SK-N-SH (cell line): ENCODE measurements around the gene PCNA. TPM values are rescaled to one million over a fixed set of nuclear protein-coding genes. Genes with fewer than 3 reads are reported as not detected.

Source experiments
- CTCF ChIA-PET: fragments of 300-600, 350-600 bp; formaldehyde crosslinking; extraction: SDS; loops from one replicate; lab custom pipeline; 2021; lab: Yijun Ruan, JAX
- POLR2A ChIA-PET: fragments of 350-600 bp; sonication (Branson Sonifier 250); formaldehyde crosslinking; extraction: SDS; loops from one replicate; lab custom pipeline; 2020; ENCODE audit warnings: antibody characterized with exemption, inconsistent platforms; lab: Yijun Ruan, JAX
- DNase-seq: peaks from one replicate; pipeline ENCODE4 v3.0.0; 2012
- H2AFZ ChIP-seq: fragments of 200-600 bp; sonication (generic); 2 replicates; pipeline ENCODE4 v1.8.1; 2016; ENCODE audit warnings: antibody characterized with exemption, mild to moderate bottlenecking, low read depth
- H3F3A ChIP-seq: fragments of 200-600 bp; sonication (generic); replicated peaks from 2 replicates; pipeline ENCODE3; 2016; ENCODE audit warnings: antibody characterized with exemption, mild to moderate bottlenecking; ENCODE audit not compliant: insufficient read depth
- H3K27ac ChIP-seq, 2 experiments: fragments of 200-500 bp in 1 of 2; fragments of 200-600 bp in 1 of 2; sonication (Bioruptor generic) in 1 of 2; sonication (generic), shearing (Covaris generic) in 1 of 2; 2 replicates each; pipeline versions ENCODE4 v1.5.1 to v1.6.1; 2014 to 2016; ENCODE audit warnings: low read depth in 2 of 2, inconsistent platforms in 1 of 2, low read length in 1 of 2, mild to moderate bottlenecking in 1 of 2, mixed read lengths in 1 of 2
- H3K27me3 ChIP-seq: fragments of 200-600 bp; sonication (generic), shearing (Covaris generic); 2 replicates; pipeline ENCODE4 v1.6.1; 2016; ENCODE audit warnings: mixed run types; ENCODE audit not compliant: insufficient read depth
- H3K36me3 ChIP-seq, 2 experiments: fragments of 200-500 bp in 1 of 2; fragments of 200-600 bp in 1 of 2; sonication (Bioruptor generic) in 1 of 2; sonication (generic) in 1 of 2; replicated peaks in 1 of 2; 2 replicates each; pipeline versions ENCODE3 to v1.5.1; 2014 to 2016; ENCODE audit warnings: low read length in 1 of 2, mild to moderate bottlenecking in 1 of 2; ENCODE audit not compliant: insufficient read depth in 2 of 2, control insufficient read depth in 1 of 2
- H3K4me1 ChIP-seq, 2 experiments: fragments of 200-500 bp in 1 of 2; fragments of 200-600 bp in 1 of 2; sonication (Bioruptor generic) in 1 of 2; sonication (generic), shearing (Covaris generic) in 1 of 2; 2 replicates each; pipeline versions ENCODE4 v1.5.1 to v1.6.1; 2014 to 2016; ENCODE audit warnings: low read depth in 1 of 2, low read length in 1 of 2, mixed run types in 1 of 2; ENCODE audit not compliant: insufficient read depth in 2 of 2, control insufficient read depth in 1 of 2
- H3K4me2 ChIP-seq: fragments of 200-600 bp; sonication (generic), shearing (Covaris generic); 2 replicates; pipeline ENCODE4 v1.6.1; 2017; ENCODE audit warnings: mixed run types
- H3K4me3 ChIP-seq, 2 experiments: fragments of 200-500 bp in 1 of 2; fragments of 200-600 bp in 1 of 2; sonication (Bioruptor generic) in 1 of 2; sonication (generic), shearing (Covaris generic) in 1 of 2; 2 replicates each; pipeline versions ENCODE4 v1.5.1 to v1.8.1; 2014 to 2016; ENCODE audit warnings: low read depth in 2 of 2, inconsistent platforms in 1 of 2, low read length in 1 of 2, mild to moderate bottlenecking in 1 of 2, mixed read lengths in 1 of 2, moderate library complexity in 1 of 2
- H3K79me2 ChIP-seq: fragments of 200-600 bp; sonication (generic); 2 replicates; pipeline ENCODE4 v1.8.1; 2017; ENCODE audit warnings: mild to moderate bottlenecking; ENCODE audit not compliant: insufficient read depth
- H3K9ac ChIP-seq: fragments of 200-600 bp; sonication (generic); 2 replicates; pipeline ENCODE4 v1.6.1; 2017; ENCODE audit warnings: mixed run types
- H3K9me2 ChIP-seq: fragments of 200-600 bp; sonication (generic); 2 replicates; pipeline ENCODE4 v1.6.1; 2017; ENCODE audit warnings: mixed run types
- H3K9me3 ChIP-seq: fragments of 200-600 bp; sonication (generic); 2 replicates; pipeline ENCODE4 v1.6.1; 2017; ENCODE audit warnings: mixed run types, mild to moderate bottlenecking, moderate library complexity
- H4K20me1 ChIP-seq: fragments of 200-600 bp; sonication (generic); 2 replicates; pipeline ENCODE4 v1.6.1; 2017; ENCODE audit warnings: mild to moderate bottlenecking, mixed run types; ENCODE audit not compliant: insufficient read depth
- CHD2 ChIP-seq: fragments of 150-350 bp; IDR thresholded peaks from 2 replicates; pipeline ENCODE4 v1.6.1; 2018; ENCODE audit warnings: low read length; ENCODE audit not compliant: partially characterized antibody
- CTCF ChIP-seq: fragments of 200-600 bp; sonication (generic); IDR thresholded peaks from 2 replicates; pipeline ENCODE4 v1.6.1; 2017; ENCODE audit warnings: antibody characterized with exemption, mild to moderate bottlenecking, moderate library complexity
- ELF1 ChIP-seq: IDR thresholded peaks from 2 replicates; pipeline ENCODE4 v1.4.0; 2012
- EP300 ChIP-seq, 2 experiments: IDR thresholded peaks; 2 replicates each; pipeline versions ENCODE4 v1.4.0 to v1.6.1; 2012; ENCODE audit warnings: borderline replicate concordance in 1 of 2, low read depth in 1 of 2, low read length in 1 of 2
- EZH2phosphoT487 ChIP-seq: fragments of 200-600 bp; sonication (generic); IDR thresholded peaks from 2 replicates; pipeline ENCODE4 v1.6.1; 2017; ENCODE audit warnings: low read depth, mixed run types, mild to moderate bottlenecking, antibody characterized with exemption, moderate library complexity, borderline replicate concordance
- FOSL2 ChIP-seq: IDR thresholded peaks from 2 replicates; pipeline ENCODE4 v1.4.0; 2012; ENCODE audit warnings: low read depth, mild to moderate bottlenecking, moderate library complexity, borderline replicate concordance
- JUND ChIP-seq: IDR thresholded peaks from 2 replicates; pipeline ENCODE4 v1.4.0; 2012
- MAX ChIP-seq: IDR thresholded peaks from 2 replicates; pipeline ENCODE4 v1.4.0; 2012; ENCODE audit warnings: low read depth
- MEF2A ChIP-seq: IDR thresholded peaks from 2 replicates; pipeline ENCODE4 v1.4.0; 2012; ENCODE audit warnings: low read depth, borderline replicate concordance
- NFIC ChIP-seq: IDR thresholded peaks from 2 replicates; pipeline ENCODE4 v1.4.0; 2012; ENCODE audit warnings: borderline replicate concordance
- PBX3 ChIP-seq: IDR thresholded peaks from 2 replicates; pipeline ENCODE4; 2012
- RCOR1 ChIP-seq: fragments of 150-350 bp; IDR thresholded peaks from 2 replicates; pipeline ENCODE4 v1.6.1; 2017; ENCODE audit warnings: antibody characterized with exemption, low read length
- TAF1 ChIP-seq: IDR thresholded peaks from 2 replicates; pipeline ENCODE4 v1.6.1; 2012; ENCODE audit warnings: low read depth, mild to moderate bottlenecking, low read length, moderate library complexity, borderline replicate concordance
- TCF12 ChIP-seq: IDR thresholded peaks from 2 replicates; pipeline ENCODE4 v1.4.0; 2012
- USF1 ChIP-seq: IDR thresholded peaks from 2 replicates; pipeline ENCODE4 v1.4.0; 2012; ENCODE audit warnings: low read depth, borderline replicate concordance
- ZBTB33 ChIP-seq: IDR thresholded peaks from 2 replicates; pipeline ENCODE4 v1.4.0; 2012; ENCODE audit warnings: low read depth, borderline replicate concordance
- WGBS: methylation state at CpG from one replicate; pipeline ENCODE4 v1.1.6; 2017; ENCODE audit warnings: low lambda C conversion rate; 5-methylcytosine and 5-hydroxymethylcytosine counted together
- polyA plus RNA-seq, 3 experiments: library from polyadenylated mRNA; depleted of rRNA; stranded (reverse); fragments of >200 nt; gene quantifications; 2 replicates each; pipeline ENCODE4 v1.2.3, GENCODE V29; 2012

The PCNA gene
- polyA plus RNA-seq, 1 of the 3 experiments (the other 2 are of a cell fraction): 185 TPM

GRCh38 chr20:5065879-5066383, 53.8 kb downstream of the PCNA start:
- Histone ChIP-seq H3K4me2 (peak overlapping the region; percentile 27; the same call in 1 of the 2 replicates), H3K27ac (peak overlapping the region in 1 of 2 experiments; percentile 85; a peak in 2 of 4 replicates), H4K20me1 (no peaks in the 10 kb centered on the region), H3K36me3 (no peaks in the 10 kb centered on the region), H3K9me3 (no peaks in the 10 kb centered on the region), H3K4me3 (no peak overlapping the region), H3F3A (peaks cover 5% of the 10 kb centered on the region), H3K27me3 (no peaks in the 10 kb centered on the region), H2AFZ (peak overlapping the region; percentile 64; the same call in 1 of the 2 replicates), H3K4me1 (peaks cover 0 to 13% of the 10 kb centered on the region in 2 experiments; a peak in 2 of 4 replicates), H3K79me2 (no peaks in the 10 kb centered on the region), H3K9ac (peak overlapping the region; percentile 45), H3K9me2 (no peaks in the 10 kb centered on the region)
- ChIA-PET CTCF (no interaction called here), POLR2A (no interaction called here)
- 65% methylated on average over 5 of the region's 10 CpGs for WGBS
- no peak for DNase-seq
- TF ChIP-seq EP300 (IDR thresholded peaks at IDR 0.05; ENCODE audit: borderline replicate concordance in 1 of 2, low read depth in 1 of 2, low read length in 1 of 2) (no peak), PBX3 (peak; percentile 57; the same call in 1 of the 2 replicates), TCF12 (peak; percentile 74), MEF2A (no peak), USF1 (peak; percentile 90), TAF1 (peak; percentile 43; the same call in 1 of the 2 replicates), EZH2phosphoT487 (no peak), CHD2 (no peak), RCOR1 (no peak), MAX (peak; percentile 99), NFIC (peak; percentile 49; the same call in 1 of the 2 replicates), ZBTB33 (no peak), ELF1 (no peak), FOSL2 (peak; percentile 84), JUND (peak; percentile 83), CTCF (no peak)
